ENCODE data around the gene DYNC1I2.
"Not testable (repeated sequence)": the region's sequence is repeated elsewhere in the genome, so short reads cannot be mapped to it uniquely, and the experiment has no call there.

Gene DYNC1I2

GRCh38 chr2:171754254-171754939, 67.1 kb downstream of the DYNC1I2 start:
- no peak for DNase-seq
- in situ Hi-C loops (cut with HindIII; ENCODE audit: low pct_ligation_motif_present, low pct_unique_long_range_greater_than_20kb, low sequenced_read_pairs): no loop called here

GRCh38 chr2:171758762-171759161, 71.5 kb downstream of the DYNC1I2 start:
- DNase-seq; in situ Hi-C loops (cut with HindIII; ENCODE audit: low pct_ligation_motif_present, low pct_unique_long_range_greater_than_20kb, low sequenced_read_pairs): not testable (repeated sequence)

- in situ Hi-C loops (cut with HindIII; ENCODE audit: low pct_ligation_motif_present, low pct_unique_long_range_greater_than_20kb, low sequenced_read_pairs): not testable (repeated sequence)
- peak; percentile 15 for DNase-seq
Observed at GRCh38 chr2:171761176-171761575, 73.9 kb downstream of the DYNC1I2 start.

DNA sequence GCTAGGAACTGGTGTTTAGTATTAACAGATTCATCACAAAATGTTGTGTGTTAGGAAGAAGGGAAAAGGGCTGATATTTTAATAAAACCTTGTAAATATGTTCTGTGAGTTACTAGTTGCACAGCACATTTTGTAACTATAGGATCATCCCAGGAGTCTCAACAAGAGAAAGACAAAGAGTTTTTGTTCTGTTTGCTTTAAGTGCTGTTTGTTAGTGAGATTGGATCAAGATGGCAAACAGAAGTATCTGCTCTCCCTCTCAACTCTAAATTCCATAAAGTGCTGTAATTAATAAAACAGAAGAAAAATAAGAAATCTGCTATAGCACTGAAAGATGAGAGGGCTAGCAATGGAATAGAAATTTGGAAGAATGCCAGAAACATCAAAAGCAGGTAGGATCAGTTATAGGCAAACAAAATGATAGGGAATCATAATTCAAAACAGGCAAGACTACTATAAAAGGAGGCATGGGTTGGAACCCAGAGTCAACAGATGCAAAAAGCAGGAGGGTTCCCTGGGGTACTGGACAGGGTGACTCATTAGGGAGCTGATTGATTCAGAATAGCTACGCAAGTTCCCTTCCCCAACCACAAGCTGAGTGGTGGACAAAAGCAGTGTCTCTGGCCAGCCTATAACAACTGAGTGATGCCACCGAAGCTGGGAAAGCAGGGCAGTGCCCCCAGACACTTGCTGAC, 75.8 kb downstream of the DYNC1I2 start:
- peak; percentile 18 for DNase-seq
- in situ Hi-C loops (cut with HindIII; ENCODE audit: low pct_ligation_motif_present, low pct_unique_long_range_greater_than_20kb, low sequenced_read_pairs): no loop called here

GRCh38 chr2:171763602-171764001, 76.3 kb downstream of the DYNC1I2 start:
- DNase-seq: peak; percentile 45
- in situ Hi-C loops (cut with HindIII; ENCODE audit: low pct_ligation_motif_present, low pct_unique_long_range_greater_than_20kb, low sequenced_read_pairs): no loop called here

GRCh38 chr2:171771463-171771862, 84.2 kb downstream of the DYNC1I2 start:
- no peak for DNase-seq
- in situ Hi-C loops (cut with HindIII; ENCODE audit: low pct_ligation_motif_present, low pct_unique_long_range_greater_than_20kb, low sequenced_read_pairs): no loop called here

DNA sequence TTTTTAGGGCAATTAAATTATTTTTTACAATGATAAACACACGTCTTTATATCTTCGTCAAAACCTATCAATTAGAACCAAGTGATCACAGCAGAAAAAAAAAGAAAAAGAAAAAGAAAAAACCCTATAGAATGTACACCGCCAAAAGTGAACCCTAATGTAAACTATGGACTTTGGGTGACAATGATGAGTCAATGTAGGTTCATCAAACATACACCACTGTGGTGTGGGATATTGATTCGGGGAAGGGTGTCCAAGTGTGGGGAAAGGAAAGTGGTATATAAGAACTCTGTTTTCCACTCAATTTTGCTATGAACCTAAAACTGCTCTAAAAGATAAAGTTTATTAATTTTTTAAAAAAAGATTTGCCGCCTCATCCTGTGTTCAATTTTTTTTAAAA, 85.1 kb downstream of the DYNC1I2 start:
- in situ Hi-C loops (cut with HindIII; ENCODE audit: low pct_ligation_motif_present, low pct_unique_long_range_greater_than_20kb, low sequenced_read_pairs): no loop called here
- no peak for DNase-seq

GRCh38 chr2:171774581-171774980, 87.3 kb downstream of the DYNC1I2 start:
- in situ Hi-C loops (cut with HindIII; ENCODE audit: low pct_ligation_motif_present, low pct_unique_long_range_greater_than_20kb, low sequenced_read_pairs); DNase-seq: not testable (repeated sequence)

GRCh38 chr2:171778515-171778914, 91.2 kb downstream of the DYNC1I2 start:
- no peak for DNase-seq
- in situ Hi-C loops (cut with HindIII; ENCODE audit: low pct_ligation_motif_present, low pct_unique_long_range_greater_than_20kb, low sequenced_read_pairs): no loop called here

GRCh38 chr2:171785450-171785849, 98.2 kb downstream of the DYNC1I2 start:
- in situ Hi-C loops (cut with HindIII; ENCODE audit: low pct_ligation_motif_present, low pct_unique_long_range_greater_than_20kb, low sequenced_read_pairs): no loop called here
- no peak for DNase-seq

DNA sequence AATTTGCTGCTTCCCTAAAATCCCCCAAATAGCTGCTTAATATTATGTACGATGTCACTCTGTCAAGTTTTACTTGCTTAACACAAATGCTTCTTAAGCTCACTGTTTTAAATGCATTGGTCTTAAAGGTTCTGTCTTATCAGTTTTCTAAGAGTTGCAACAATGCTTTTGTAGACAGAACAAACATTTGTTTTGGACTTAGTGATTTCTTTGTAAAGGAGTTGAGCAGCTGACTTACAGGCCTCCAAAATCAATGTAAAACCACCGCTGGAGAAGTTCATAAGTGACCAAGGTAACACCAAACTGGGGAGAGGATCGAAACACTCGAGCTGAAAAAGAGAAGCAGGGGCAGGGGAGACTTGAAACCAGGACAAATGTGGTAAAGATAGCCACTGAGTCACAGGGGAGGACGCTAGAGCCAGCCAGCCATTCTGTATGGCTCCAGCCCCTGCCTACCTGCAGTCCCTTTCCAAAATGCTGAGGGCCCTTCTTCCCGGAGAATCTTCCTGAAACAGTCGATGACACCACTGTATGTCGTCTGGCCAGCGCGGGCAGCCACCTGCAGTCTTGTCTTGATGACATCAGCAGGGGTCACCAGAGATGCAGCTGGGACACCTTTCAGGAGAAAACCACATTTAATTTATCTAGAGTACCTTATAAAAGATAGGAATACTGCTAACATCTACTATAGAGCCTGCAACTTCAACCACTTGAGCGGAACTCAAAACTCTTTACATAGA, 100.2 kb downstream of the DYNC1I2 start:
- no peak for DNase-seq
- in situ Hi-C loops (cut with HindIII; ENCODE audit: low pct_ligation_motif_present, low pct_unique_long_range_greater_than_20kb, low sequenced_read_pairs): no loop called here

DNA sequence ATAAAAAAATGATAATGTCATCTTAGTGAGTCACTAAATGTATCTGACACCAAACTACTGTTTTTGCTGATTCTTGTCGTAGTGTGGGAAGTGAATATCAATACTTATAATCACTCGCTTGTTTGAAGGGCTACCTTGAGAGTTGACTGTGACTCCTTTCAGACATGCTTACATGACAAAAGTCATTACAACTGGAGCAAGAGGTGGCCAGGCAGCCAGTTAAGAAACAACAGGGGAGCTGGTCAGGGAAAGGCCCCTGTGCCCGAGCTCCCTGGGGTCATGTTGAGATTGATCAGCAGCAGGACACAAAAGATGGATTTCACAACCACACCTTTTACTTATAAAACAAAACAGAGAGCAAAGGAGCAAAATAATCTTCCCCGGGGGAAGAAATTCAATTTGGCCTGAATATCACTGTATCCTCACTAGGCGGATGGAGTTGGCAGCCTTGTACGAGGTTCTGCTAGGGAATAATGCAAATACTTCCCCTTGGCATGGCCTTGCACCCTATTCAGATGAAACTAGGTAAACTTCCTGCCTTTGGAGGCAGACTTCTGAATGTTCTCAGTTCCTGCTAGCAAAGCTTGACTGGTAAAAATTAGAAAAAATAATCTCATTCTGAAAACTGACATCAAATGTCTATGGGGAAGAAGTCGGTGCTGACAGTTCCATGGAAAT, 101.2 kb downstream of the DYNC1I2 start:
- in situ Hi-C loops (cut with HindIII; ENCODE audit: low pct_ligation_motif_present, low pct_unique_long_range_greater_than_20kb, low sequenced_read_pairs): no loop called here

GRCh38 chr2:171789956-171790355, 102.7 kb downstream of the DYNC1I2 start:
- in situ Hi-C loops (cut with HindIII; ENCODE audit: low pct_ligation_motif_present, low pct_unique_long_range_greater_than_20kb, low sequenced_read_pairs): no loop called here

More for the DNA sequence above, 101.2 kb downstream of the DYNC1I2 start:
- no peak for DNase-seq

GRCh38 chr2:171791361-171791760, 104.1 kb downstream of the DYNC1I2 start:
- in situ Hi-C loops (cut with HindIII; ENCODE audit: low pct_ligation_motif_present, low pct_unique_long_range_greater_than_20kb, low sequenced_read_pairs): no loop called here
- DNase-seq: no peak

More at GRCh38 chr2:171789956-171790355, 102.7 kb downstream of the DYNC1I2 start:
- DNase-seq: no peak

DNA sequence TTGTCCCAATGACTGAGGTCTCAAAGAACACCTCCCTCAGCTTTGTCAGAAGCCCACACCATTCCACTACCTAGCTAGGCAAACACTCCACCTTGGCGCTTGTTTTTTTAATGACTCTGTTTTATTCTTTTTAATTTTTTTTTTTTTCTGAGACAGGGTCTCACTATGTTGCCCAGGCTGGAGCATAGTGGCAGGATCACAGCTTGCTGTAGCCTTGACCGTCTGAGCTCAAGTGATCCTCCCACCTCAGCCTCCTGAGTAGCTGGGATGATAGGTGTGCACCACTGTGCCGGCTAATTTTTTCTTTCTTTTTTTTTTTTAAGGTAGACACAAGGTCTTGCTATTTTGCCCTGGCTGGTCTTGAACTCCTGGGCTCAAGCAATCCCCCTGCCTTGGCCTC, 104.9 kb downstream of the DYNC1I2 start:
- DNase-seq: no peak
- in situ Hi-C loops (cut with HindIII; ENCODE audit: low pct_ligation_motif_present, low pct_unique_long_range_greater_than_20kb, low sequenced_read_pairs): no loop called here

- in situ Hi-C loops (cut with HindIII; ENCODE audit: low pct_ligation_motif_present, low pct_unique_long_range_greater_than_20kb, low sequenced_read_pairs): no loop called here
- no peak for DNase-seq
Observed at GRCh38 chr2:171792886-171793580, 105.8 kb downstream of the DYNC1I2 start.

DNA sequence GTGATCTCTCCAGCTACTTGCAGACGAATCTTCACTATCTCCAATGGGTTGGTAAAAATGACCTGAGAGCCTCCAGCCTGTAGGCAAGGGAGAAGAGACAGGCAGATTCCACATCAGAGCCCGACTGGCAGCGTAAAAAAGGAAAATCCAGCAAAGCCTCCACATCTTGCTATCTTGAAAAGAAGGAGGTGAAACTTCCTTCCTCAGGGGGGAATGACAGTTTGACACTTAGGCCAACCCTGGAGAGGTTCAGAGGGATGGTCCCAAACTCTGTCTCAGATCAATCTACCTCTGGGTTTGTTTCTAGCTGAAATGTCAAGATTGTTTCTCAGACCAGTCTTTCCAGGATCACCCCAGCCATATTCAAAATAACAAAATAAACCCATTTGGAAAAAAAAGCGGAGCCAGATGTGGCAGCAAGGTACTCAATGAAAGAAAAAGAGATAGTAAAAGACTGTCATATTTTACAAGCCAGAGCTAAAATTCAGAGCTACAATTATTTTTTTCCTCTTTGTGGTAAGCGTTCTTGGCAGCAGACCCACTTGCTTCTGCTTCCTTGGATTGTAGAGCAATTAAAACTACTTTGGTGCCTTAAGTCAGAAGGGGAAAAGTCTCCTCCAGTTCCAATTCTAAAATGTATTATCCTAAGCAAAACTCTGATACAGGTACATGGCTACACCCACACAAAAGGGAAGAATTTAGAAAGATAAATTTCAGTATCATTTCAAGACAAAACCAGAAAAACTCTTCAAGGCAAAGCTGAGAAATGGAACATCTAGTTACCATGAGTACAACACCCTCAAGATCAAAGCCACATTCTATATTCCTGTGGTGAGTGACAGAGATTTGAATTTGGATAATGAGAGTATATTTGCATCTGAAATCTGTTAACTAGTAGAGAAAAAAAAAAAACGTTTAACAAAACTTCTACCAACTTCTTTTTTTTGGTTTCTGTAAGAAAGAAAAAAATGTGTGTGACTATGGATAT, 106.7 kb downstream of the DYNC1I2 start:
- in situ Hi-C loops (cut with HindIII; ENCODE audit: low pct_ligation_motif_present, low pct_unique_long_range_greater_than_20kb, low sequenced_read_pairs): no loop called here
- DNase-seq: no peak
